ENCODE results near the gene TMUB2. TPM values are rescaled to one million over a fixed set of nuclear protein-coding genes. Genes with fewer than 3 reads are reported as not detected.

The TMUB2 gene
- total RNA-seq, 1 experiment from 2014 or later = 25.1 TPM

DNA sequence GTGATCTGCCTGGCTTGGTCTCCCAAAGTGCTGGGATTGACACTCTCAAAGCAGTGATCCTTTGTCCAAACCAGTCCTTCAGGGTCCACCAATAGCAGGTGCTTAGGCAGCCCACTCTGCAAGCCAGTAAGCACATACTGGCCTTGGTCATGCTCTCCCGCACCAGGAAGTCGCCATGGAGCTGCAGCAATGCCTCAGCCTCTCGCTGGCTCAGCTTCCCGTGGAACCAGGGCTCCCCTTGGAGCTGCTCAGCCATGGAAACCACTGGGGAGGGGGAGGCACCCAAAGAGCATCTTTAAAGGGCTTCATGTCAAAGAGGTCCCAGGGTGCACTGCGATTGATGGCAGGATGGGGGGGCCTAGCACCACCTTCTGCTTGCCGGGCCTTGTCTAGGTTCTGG lies 42.3 kb downstream of the TMUB2 start:
- DNase-seq (ENCODE audit: low read depth, low spot score) = no peak

More for the DNA sequence above, 42.3 kb downstream of the TMUB2 start:
- ATAC-seq = no peak
- no peak overlapping the region for H3K4me2 ChIP-seq (ENCODE audit: low read length)
- peaks cover under 1 to 7% of the 10 kb centered on the region in 2 experiments for H3K4me1 ChIP-seq (ENCODE audit: control insufficient read depth in 1 of 2, insufficient read depth in 2 of 2, low read length in 2 of 2)
- no peaks in the 10 kb centered on the region for H3K36me3 ChIP-seq (ENCODE audit: control insufficient read depth in 1 of 2, insufficient read depth in 2 of 2, low read length in 2 of 2)
- no peak overlapping the region for H3K27ac ChIP-seq (ENCODE audit: low read depth, low read length)
- no peaks in the 10 kb centered on the region for H3K27me3 ChIP-seq (ENCODE audit: insufficient read depth, low read length)
- CTCF ChIA-PET = no interaction called here
- H3K9me3 ChIP-seq (ENCODE audit: control insufficient read depth in 1 of 2, insufficient read depth in 1 of 2, low read depth in 1 of 2, low read length in 2 of 2) = no peaks in the 10 kb centered on the region
- TF ChIP-seq, protein P1, sequence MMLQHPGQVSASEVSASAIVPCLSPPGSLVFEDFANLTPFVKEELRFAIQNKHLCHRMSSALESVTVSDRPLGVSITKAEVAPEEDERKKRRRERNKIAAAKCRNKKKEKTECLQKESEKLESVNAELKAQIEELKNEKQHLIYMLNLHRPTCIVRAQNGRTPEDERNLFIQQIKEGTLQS (IDR thresholded peaks at IDR 0.05) = no peak
- TF ChIP-seq POLR2A (IDR thresholded peaks at IDR 0.05; ENCODE audit: borderline replicate concordance, extremely low read depth, insufficient read depth, insufficient read length) = no peak
- no peak for TF ChIP-seq ELF1 (IDR thresholded peaks at IDR 0.05; ENCODE audit: borderline replicate concordance, low read depth)
- no peak for TF ChIP-seq FOSL1 (IDR thresholded peaks at IDR 0.05; ENCODE audit: low read depth)
- TF ChIP-seq SP1 (IDR thresholded peaks at IDR 0.05; ENCODE audit: low read depth) = no peak
- TF ChIP-seq, protein P2, sequence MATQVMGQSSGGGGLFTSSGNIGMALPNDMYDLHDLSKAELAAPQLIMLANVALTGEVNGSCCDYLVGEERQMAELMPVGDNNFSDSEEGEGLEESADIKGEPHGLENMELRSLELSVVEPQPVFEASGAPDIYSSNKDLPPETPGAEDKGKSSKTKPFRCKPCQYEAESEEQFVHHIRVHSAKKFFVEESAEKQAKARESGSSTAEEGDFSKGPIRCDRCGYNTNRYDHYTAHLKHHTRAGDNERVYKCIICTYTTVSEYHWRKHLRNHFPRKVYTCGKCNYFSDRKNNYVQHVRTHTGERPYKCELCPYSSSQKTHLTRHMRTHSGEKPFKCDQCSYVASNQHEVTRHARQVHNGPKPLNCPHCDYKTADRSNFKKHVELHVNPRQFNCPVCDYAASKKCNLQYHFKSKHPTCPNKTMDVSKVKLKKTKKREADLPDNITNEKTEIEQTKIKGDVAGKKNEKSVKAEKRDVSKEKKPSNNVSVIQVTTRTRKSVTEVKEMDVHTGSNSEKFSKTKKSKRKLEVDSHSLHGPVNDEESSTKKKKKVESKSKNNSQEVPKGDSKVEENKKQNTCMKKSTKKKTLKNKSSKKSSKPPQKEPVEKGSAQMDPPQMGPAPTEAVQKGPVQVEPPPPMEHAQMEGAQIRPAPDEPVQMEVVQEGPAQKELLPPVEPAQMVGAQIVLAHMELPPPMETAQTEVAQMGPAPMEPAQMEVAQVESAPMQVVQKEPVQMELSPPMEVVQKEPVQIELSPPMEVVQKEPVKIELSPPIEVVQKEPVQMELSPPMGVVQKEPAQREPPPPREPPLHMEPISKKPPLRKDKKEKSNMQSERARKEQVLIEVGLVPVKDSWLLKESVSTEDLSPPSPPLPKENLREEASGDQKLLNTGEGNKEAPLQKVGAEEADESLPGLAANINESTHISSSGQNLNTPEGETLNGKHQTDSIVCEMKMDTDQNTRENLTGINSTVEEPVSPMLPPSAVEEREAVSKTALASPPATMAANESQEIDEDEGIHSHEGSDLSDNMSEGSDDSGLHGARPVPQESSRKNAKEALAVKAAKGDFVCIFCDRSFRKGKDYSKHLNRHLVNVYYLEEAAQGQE (IDR thresholded peaks at IDR 0.05; ENCODE audit: low read depth) = no peak
- TF ChIP-seq, protein P3, sequence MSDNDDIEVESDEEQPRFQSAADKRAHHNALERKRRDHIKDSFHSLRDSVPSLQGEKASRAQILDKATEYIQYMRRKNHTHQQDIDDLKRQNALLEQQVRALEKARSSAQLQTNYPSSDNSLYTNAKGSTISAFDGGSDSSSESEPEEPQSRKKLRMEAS (IDR thresholded peaks at IDR 0.05) = no peak
- no peak for TF ChIP-seq EZH2 (IDR thresholded peaks at IDR 0.05)
- RAD21 ChIA-PET (ENCODE audit: low non-redundant PET in 1 of 2, low total read pairs in 2 of 2, uncharacterized antibody in 2 of 2, unreplicated experiment in 2 of 2) = no interaction called here
- intact Hi-C loops (cut with micrococcal nuclease) = no loop called here
- H2AFZ ChIP-seq (ENCODE audit: low read depth, low read length, poor library complexity, severe bottlenecking) = no peak overlapping the region
- no TSS peak for BruUV-seq (replicated peaks)
- no peaks in the 10 kb centered on the region for H3K79me2 ChIP-seq (ENCODE audit: insufficient read depth, low read length)
- no peaks in the 10 kb centered on the region for H4K20me1 ChIP-seq (ENCODE audit: insufficient read depth)
- H3K9me2 ChIP-seq (ENCODE audit: insufficient read depth) = no peaks in the 10 kb centered on the region
- H3K4me3 ChIP-seq (replicated peaks in 1 of 2; ENCODE audit: low read depth in 1 of 2, low read length in 2 of 2) = no peak overlapping the region
- no peak overlapping the region for H3K9ac ChIP-seq (ENCODE audit: low read length)
- POLR2A ChIA-PET = no interaction called here
